ENCODE measurements around the gene GULP1.
"Not testable (repeated sequence)": the region's sequence is repeated elsewhere in the genome, so short reads cannot be mapped to it uniquely, and the experiment has no call there.

Gene GULP1

DNA sequence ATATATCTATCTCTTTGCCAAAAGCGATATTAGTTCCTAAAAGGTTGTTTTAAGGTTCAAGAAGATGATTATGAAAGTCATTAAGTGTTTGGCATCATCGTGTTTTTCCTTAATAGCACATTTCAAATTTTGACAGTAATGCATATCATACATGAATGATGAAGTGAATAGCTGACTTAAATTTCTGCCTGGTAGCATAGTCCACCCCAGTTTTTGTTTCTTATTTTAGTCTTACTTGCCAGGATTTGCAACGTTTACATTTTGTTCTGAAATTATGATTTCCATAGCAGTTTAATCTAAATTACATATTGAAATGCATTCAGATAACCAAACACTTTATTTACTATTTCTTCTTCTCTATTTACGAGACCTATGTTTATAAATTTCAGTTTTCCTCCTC is 201.1 kb downstream of the GULP1 start:
- no peak for DNase-seq

GRCh38 chr2:188494906-188495305 is 203.2 kb downstream of the GULP1 start:
- DNase-seq = no peak

DNA sequence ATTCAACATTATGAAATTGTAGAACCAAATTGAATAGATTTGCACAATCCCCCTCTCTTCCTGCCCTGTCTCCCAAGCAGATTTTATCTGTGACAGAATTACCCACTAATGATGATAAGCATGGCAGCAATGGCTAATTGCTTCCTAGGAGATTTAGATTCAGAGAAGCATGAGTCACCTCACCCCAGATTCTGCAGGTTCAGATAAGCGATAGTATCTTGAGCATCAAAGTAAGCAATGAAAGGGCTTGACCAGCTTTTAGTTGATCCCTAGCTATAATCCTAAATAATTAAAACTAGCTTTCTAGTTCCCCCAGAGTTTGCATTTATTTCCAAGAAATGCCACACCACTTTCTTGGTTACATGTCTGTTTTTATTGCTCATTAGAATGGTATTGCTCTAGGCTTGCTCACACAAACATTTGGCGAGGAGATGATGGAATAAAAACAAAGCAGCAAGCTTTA is 204.3 kb downstream of the GULP1 start:
- DNase-seq = no peak

GRCh38 chr2:188497726-188498125 is 206.1 kb downstream of the GULP1 start:
- DNase-seq = no peak

GRCh38 chr2:188503975-188504374 is 212.3 kb downstream of the GULP1 start:
- DNase-seq = no peak

DNA sequence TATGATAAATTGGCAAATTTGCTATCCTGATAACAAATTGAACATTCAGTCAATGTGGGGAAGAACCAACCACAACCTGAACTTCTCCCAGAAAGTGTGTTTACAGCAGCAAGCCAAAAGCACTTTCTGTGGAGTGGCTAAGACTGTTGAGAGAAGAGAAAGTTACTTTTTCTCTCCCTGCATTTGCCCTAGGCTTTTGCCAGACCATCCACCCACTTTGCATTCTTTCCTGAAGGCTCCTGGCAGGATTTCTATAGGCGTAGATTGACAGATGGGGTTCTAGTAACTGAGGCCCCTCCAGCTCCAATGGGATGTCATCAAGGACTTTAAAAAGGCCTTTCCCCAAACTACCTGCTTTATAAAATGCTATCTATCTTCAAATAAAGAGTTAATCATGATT is 215.2 kb downstream of the GULP1 start:
- DNase-seq = no peak

DNA sequence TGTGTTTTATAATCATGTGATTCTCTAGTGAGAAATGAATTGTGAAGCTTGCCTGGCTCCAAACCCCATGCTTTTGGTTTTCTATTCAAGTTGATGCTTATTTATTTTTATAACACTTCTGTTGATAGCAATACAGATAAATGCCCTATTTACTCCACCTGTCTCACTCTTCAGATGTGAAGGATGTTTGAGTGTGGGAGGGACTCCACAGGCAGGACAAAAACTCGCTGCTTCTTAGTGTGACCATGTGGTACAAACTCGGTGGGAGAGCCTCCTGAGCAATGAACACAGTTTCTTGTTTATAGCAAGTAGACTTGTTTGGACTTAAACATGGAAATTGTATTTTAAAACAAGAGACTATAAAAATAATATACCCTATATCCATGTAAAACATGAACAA is 219.7 kb downstream of the GULP1 start:
- DNase-seq = no peak

- peak in 1 of 5 experiments; percentile 7 for DNase-seq
These were observed 220.8 kb downstream of the GULP1 start for GRCh38 chr2:188512456-188512855.

GRCh38 chr2:188515918-188516317 is 224.2 kb downstream of the GULP1 start:
- no peak for DNase-seq

DNA sequence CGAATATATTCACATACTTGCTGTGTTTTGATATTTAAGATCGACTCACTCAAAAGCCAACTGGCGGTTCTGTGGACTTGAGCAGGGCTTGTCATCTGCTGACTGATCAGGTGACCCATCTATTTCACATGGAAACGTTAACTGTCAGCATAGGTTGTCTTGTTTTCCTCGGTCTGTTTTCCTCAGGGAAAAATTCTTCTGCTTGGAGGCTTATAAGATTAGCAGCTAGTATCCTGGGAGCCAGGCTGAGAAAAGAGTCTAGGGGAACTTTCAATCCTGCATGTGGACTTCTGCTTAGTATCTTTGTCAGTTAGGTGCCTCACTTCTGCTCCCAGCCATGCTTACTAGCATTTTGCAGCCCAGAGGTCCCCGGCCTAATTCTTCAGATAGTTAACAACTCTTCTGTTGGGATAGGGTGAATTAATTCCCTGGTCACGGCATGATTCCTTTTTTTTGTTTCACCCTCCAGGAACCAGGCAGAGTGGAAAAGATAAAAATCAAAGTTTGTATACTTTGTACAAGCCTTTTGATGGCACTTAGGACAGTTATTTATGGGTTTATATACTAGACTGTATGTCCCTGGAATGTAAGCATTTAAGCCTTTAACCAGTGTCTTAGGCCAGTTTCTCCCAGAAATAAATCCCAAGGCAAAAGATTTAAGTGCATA is 226.0 kb downstream of the GULP1 start:
- no peak for DNase-seq

DNA sequence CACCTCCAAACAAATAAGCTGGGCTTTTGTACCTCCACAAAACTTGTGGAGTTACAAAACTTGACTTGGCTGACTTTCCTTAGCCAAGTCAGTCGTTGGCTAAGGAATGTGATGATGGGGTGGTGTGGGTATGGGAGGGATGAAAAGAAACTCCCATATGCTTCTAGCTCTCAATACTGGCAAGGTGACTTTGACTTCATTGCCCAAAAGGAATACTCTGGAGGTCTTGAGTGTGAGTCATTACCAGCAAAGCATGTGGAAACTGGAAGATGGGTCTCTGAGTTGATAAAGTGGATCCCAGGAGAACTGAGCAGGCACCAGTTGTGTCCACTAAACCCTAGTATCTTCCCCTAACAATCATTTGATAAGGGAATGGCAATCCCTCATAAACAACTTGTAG is 226.7 kb downstream of the GULP1 start:
- no peak for DNase-seq

DNA sequence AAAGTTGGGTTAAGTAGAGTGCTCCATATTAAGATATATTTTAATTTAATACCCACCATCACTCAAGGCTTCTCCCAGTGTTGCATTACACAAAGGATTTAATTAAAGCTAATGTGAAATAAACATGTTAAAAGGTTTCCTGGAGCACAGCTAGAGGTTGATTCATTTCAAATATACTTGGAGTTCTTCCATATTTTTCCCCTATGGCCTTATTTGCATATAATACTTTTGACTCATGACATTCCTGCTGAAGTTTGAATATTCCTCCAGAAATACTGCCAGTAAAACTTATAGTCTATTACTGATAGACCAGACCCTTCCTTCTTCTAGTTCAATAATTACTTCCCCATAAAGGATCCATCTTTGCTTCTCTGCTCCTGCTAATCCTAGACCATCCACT is 227.5 kb downstream of the GULP1 start:
- DNase-seq = no peak

DNA sequence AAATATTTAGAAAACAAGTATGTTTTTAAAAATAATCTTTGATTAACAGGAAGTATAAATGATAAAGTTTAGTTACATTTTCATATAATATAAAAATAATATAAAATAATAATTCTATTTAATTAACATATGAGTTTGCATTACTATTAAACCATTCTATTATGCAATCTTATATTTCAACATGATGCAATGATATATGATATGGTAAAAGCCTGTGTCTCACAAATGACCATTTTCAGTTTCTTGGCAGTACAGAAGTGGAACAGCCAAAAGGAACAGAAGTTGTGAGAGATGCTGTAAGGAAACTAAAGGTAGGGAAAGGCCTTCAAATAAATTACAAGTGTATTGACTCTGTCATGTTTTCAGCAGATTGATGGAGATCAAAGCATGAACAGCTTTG is 230.8 kb downstream of the GULP1 start:
- DNase-seq = no peak

- no peak for DNase-seq
These were observed 232.2 kb downstream of the GULP1 start for GRCh38 chr2:188523919-188524318.

GRCh38 chr2:188524519-188525113 is 232.9 kb downstream of the GULP1 start:
- peak in 2 of 5 experiments; percentile 0 to 27 for DNase-seq

DNA sequence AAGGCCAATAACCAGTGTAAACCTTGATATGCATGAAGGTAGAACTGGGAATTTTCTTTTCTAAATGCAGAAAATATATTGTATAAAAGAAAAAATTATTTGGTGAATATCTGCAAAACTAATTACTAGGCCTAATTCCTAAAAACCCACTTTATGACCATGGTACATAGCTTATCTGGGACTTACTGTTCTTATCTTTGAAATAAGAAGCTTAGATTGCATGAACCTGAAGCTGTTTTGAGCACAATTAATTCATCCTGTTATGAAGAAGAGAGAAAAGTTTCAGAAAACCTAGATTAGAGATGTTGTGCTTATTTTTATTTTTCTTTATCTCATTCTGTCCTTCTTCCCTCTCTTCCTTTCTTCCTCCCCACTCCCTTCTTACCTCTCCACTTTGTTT is 235.0 kb downstream of the GULP1 start:
- no peak for DNase-seq

GRCh38 chr2:188527141-188527540 is 235.5 kb downstream of the GULP1 start:
- DNase-seq = no peak

- DNase-seq = no peak
These were observed 235.9 kb downstream of the GULP1 start for GRCh38 chr2:188527581-188527993.

DNA sequence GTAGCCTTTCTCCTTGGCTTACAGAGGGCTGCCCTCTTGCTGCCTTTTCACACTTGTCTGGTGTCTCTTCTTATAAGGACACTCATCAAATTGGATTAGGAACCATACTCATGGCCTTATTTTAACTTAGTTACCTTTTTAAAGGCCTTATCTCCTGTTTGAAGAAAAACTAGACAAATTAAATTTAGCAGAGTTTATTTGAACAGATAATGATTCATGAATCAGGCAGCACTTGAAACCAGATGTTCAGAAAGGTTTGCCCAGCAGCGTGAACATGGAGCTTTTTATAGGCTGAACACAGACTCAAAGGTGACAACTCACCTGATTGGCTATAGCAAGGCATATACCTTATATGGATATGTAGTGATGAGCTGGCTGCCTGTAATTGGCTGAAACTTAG is 238.0 kb downstream of the GULP1 start:
- no peak for DNase-seq

DNA sequence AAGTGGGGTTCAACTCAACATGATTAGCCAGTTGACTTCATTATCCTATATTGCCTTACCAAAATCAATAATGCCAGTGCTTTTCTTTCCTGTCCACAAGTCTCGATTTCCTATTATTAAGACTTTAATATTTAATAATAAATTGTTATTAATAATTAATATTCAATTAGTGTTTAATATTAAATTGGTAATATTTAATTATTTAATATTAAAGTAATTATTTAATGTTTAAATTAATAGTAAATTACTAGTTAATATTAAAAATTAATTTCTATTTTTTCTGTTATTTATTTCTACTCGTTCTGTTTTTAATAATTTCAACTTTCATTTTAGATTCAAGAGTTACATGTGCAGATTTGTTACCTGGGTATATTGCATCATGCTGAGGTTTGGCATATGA is 243.2 kb downstream of the GULP1 start:
- DNase-seq = no peak

- no peak for DNase-seq
These were observed 260.0 kb downstream of the GULP1 start for GRCh38 chr2:188551671-188552070.

- DNase-seq = no peak
These were observed 265.4 kb downstream of the GULP1 start for GRCh38 chr2:188557081-188557480.

- DNase-seq = not testable (repeated sequence)
These were observed 267.8 kb downstream of the GULP1 start for GRCh38 chr2:188559455-188559854.

DNA sequence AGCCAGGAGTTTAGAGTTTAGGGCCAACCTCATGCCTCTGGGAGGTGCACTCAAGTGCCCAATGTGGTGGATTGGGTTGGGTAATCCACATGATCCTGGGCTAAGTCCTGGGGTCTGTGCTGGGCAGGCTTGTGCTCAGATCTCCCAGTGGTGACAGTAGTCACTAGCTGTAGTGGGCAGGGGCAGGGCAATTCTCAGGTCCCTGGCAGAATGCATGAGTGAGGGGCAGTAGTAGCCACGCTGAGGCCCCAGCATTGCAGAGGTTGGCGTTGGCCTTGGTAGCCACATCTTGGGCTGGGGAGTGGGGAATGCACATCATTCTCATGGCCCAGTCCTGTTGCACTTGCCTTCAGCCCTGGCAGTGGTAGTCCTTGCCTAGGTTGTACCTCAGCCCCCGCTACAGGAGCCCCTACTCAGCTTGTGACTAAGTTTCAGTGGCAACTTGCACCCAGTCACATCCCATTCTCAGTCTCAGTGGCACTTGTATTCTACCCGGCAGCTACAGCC is 269.9 kb downstream of the GULP1 start:
- no peak for DNase-seq

All from T-helper 2 cell (primary cell).